ACHN (cell line): Measurements from ENCODE around the gene CUBN.
"Not testable (repeated sequence)": the region's sequence is repeated elsewhere in the genome, so short reads cannot be mapped to it uniquely, and the experiment has no call there.

Experiments
- DNase-seq: peaks from one replicate; pipeline ENCODE4 v3.0.0-alpha.2; 2015
- in situ Hi-C: cut with HindIII; loops from 2 replicates; pipeline ENCODE4 v1.10.0; 2017; ENCODE audit warnings: low sequenced_read_pairs, low pct_ligation_motif_present, low pct_unique_long_range_greater_than_20kb

The CUBN gene

DNA sequence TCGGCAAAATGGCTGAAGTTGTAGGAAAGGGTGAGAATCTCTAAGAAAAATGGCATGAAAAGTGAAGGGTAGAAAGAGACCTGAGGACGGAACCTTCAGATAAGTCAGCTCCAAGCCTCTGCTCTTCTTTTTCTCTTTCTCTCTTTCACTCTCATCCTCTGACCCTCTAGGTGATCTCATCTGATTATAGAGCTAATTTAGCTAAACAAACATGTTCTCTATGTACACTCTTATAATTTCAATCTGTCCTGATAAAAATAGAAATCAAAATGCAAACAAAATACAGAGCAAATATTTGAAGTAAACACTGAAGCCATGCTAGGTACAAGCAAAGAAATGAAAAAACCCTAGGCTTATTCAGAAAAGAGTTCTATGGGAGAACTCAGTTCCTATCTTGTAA is 14.4 kb upstream of the CUBN start:
- in situ Hi-C loops: no loop called here
- no peak for DNase-seq

DNA sequence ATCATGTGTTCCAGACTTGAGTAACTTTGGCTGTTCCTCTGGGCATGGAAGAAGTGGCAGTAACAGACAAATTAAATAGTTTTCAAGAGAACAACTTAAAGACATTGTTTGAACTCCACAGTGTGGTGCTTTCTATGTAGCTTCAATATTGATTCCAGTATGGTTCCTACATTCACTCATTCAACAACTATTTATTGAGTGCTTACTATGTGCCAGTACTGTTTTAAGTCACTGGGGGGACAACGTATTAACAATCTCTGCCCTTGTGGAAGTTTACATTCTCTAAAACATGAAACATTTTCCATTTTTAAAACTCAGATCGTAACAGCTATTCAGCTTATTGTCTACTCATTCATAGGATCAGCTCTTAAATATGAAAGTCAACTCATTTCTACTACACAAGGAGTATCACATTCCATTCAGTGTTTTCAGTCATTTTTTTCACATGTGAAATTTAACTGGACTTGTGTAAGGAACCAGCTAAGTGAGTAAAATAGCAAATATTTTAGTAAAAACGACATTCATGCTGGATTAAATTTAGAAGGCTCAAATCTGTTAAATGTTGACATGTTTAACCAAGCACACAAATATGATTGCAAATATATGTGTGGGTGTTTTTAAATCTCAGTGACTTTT is 13.6 kb upstream of the CUBN start:
- no peak for DNase-seq
- in situ Hi-C loops: no loop called here

DNA sequence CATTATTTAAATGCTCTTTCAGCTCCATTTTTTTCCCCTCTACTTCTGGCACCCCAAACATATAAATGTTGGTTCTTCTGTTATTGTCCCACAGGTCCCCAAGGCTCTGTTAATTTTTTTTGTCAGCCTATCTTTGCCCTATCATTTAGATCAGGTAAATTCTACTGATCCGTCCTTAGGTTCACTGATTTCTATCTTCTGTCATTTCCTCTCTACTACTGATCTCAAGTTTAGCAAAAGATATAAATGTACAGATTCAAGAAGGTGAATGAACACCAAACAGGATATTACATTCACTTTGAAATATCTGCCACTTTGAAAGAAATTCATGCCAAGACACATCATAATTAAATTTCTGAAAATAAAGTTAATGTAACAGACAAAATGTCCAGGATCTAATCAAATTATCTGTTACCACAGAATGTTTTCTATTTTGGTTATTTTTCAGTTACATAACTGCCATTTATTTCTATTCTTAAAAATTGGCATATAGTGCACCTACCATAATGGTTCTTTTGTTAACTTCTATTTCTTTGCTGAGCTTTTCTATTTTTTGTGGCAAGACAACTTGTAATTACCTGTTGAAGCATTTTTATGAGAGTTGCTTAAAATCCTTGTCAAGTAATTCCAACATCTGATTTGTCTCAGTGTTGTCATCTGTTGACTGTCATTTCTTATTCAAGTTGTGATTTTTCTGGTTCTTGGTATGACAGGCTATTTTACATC is 12.1 kb upstream of the CUBN start:
- DNase-seq: no peak
- in situ Hi-C loops: no loop called here

DNA sequence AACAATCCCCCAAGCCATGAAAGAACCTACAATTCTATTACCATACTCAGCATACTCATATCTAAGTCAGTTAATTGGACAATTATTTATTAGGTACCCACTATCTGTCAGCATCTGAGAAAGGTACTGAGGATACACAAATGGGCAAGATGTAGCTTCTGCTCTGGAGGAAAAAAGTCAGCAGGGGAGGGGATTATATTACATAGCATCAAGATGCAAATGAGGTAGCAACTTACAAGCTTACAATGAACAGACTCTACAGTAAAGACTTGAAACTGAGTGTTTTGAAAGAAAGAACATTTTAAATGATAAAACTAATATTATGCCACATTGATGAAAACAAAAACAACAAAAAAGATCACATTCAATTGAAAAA is 10.8 kb upstream of the CUBN start:
- in situ Hi-C loops: no loop called here
- no peak for DNase-seq

DNA sequence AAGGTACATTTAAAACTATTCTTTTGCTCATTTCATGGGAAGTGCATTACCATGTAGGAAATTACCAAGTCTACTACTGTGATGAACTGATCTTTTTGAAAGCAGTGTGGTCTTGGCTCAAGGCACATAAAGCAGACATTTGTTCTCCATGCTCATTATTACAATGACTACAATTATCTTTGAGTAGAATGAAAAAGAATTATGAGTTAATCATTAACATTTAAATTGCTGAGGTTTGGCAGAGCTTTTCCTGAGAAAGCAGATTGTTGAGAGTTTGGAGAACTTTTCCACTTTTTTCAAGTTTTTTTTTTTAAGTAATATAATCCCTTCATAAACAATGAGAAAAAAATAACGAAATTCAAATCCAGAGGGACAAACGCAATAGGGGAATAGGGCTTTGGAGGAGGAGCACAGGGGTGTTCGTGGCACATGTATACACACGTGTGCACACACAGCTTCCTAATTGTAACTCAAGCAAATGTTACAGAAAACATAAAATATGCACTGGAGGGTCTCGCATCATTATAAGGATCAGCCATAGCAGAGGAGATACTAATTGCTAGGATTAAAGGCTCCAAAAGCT is 8.9 kb upstream of the CUBN start:
- in situ Hi-C loops: no loop called here

DNA sequence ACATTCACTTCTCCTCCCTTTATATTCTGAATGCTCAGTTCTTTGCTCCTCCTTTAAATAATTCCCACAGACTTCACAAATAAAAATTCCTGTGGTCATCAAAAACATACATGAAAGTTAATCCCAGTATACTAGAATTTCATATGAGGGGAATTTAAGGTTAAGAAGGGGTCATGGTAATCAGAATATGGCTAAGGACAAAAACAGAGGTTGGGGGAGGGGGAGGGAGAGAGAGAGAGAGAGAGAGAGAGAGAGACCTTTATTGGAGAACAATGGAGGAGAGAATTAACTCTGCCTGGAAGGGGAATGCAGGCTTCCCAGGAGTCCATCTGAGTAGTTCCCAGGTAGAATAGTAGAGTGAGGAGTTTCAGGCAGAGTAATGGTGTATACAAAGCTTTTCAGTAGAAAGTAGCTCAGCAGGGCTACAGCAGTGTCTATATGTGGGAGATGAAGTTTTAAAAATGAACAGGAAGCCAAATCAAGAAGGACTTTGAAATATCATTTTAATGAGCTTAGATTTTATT is 5.2 kb upstream of the CUBN start:
- in situ Hi-C loops: no loop called here
- no peak for DNase-seq

More for the DNA sequence above, 8.9 kb upstream of the CUBN start:
- no peak for DNase-seq

DNA sequence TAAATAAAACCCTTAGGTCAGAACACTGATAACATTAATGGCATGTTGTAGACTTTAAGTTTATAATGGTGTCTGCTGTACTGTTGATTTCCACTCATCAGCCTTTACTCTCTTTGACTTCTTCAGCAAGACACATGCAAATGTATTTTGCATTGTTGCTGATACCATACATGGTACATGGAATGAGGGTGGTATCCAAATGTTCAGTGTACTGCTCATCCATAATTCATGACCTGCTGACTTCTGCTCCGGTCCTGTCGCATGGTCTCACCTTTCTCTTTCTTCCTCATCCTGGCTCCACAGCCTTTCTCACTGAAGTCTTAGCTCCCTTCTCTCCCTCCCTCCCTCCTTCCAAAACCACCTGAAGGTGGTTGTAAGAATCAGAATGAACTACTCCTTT is 4.7 kb upstream of the CUBN start:
- in situ Hi-C loops: no loop called here
- no peak for DNase-seq

DNA sequence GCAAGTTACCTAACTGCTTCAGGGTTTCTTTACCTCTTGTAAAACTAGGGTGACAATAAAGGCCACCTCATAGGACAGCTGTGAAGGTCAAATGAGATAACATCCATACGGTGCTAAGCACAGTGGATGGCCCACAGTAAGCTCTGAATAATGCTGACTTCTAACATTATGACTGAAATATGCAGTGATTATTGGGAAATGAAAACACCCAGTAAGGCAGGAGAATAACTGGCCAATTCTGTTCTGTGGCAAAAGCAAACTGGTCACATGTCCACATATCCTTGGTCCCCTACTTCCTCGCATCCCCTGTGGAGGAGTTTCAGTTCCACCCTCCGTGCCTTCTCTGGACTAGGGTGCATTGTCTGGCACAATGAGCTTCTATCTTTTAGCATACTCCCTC is 1.4 kb downstream of the CUBN start:
- no peak for DNase-seq
- in situ Hi-C loops: no loop called here

DNA sequence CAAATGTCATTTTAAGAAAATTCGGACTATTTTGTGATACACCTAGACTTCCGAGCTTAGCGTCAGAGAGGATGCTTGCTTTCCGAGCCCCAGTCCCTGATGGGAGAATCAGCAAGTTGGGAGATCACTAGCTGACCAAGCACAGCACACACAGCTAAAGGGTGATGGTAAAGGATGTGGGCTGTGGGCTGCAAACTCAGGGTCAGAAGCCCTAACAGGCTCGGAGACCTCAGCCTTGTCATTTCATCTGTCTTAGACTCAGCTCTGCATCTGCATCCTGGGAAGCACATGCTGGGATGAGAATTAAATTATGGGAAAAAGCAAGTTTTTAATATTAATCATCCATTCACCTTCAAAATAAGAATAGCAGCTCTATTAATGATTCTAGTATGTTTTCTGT is 3.3 kb downstream of the CUBN start:
- no peak for DNase-seq

DNA sequence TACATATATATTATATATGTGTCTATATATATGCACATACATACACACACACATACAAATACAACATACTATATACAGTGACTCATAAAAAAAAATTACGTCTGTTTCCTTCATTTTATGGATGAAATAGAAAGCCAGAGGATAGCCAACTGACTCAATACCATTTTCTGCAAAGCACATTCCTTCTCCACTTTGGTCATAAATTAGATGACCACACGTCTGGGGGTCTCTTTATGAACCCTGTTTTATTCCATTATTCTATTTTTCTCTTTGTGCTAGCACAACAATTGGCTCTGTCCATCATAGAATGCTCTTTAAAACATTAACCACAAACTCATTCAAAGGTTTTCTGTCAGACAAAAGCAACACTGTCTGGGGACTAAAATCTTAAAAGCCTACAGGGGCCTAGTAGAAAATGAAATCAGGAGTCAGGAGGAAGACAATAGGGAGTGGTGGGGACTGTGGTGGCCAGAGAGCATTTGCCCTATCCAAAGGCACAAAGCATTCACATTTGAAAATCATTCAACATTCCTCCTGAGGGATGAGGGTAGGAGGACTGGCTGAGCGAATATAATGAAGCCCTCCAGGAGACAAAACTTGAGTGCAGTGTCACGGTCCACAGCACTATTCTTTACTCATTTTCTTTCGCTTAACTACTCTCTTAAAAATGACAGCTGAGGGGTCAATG is 4.3 kb downstream of the CUBN start:
- in situ Hi-C loops: no loop called here
- no peak for DNase-seq

More for the DNA sequence above, 3.3 kb downstream of the CUBN start:
- in situ Hi-C loops: no loop called here

DNA sequence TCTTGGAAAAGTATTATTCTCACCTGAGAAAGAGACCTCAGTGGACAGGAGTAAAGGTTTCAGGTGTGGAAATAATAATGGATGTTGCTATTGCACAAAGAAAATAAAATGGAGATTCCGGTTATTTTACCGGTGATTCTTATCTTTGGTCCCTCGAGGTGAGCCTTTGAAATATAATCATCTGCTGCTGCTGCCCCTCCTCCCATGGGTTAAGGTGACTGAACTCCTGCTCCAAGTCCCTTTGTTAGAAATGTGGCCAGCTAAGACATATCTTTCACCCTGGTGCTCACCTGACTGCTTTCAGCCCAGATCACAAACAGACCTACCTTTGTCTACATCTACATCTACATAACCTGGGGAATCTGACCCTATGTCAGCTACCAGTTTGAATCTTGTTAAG is 5.7 kb downstream of the CUBN start:
- DNase-seq: no peak
- in situ Hi-C loops: no loop called here

DNA sequence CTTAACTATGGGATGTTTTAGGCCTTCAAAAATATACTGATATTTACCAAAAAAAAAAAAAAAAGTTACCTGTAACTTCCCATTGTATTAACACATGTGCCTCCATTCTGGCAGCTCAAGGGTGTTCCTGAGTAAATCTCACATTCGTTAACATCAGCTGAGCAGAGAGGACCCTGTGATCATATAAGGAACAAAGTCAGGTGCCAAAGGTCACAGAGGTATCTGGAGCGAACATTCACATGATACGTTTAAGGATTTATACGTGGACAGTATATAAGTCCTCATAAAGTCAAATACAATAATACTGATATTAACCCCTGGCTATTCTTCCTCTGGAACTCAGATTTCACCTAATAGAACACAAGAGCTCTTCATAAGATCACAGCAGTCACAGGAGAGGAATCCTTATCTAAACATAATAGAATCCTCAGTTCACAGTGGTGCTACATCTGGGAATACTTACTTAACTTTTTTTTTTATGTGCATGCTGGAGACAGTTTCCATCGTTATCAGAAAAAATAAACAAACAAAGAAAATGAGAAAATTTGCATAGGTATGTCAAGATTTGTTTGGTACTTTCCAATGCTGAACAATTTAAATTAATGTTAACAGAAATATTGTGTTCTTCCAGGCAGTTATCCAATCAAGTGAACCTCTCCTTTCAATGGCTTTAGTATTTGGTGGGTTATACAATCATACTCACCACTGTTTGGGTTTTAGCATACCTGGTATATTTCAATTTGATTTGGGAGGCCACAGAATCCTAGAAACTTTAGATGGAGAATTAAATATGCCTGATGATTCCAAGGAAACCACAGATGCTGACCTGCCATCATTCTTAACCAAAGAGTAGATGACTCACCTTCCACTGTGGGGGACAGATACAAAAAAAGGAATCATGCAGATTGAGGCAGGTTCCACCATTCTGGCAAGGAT is 6.6 kb downstream of the CUBN start:
- in situ Hi-C loops: no loop called here
- DNase-seq: no peak

DNA sequence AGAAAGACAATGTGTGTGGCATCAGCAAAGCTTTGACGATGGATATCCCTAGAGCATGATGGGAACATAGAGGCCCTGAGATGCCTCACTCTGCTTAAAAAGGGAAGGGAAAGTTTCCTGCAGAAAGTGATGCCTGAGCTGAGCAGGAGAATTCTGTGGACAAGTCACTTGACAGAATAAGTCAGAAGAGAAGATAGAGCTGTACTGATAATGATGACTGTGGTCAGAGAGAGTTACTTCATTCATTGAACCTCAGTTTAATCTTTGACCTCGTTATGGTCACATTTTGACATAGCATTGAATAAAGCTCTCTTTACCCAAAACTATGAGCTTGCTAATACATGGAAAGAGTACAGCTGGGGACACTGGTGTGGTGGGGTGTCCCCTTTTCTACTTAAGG is 7.6 kb downstream of the CUBN start:
- in situ Hi-C loops: no loop called here

DNA sequence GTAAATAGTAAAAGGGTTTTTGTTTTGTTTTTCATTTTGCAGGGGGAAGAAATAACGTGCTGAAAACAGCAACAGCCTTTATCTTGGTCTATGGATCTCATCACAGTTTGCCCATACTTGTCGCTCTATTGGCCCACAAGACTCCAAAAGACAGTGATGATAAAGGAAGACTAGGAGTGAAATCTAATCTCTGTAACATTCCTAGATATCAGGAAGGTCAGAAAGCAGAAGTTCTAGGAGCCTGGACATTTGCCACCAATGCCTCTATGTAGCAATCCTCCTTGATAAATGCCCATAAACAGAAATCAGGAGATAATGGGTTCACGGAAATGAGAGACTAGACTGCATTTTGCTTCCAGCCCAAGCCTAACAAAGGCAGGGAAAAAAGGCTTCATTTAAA is 8.9 kb downstream of the CUBN start:
- in situ Hi-C loops: no loop called here
- no peak for DNase-seq

More for the DNA sequence above, 7.6 kb downstream of the CUBN start:
- DNase-seq: no peak

DNA sequence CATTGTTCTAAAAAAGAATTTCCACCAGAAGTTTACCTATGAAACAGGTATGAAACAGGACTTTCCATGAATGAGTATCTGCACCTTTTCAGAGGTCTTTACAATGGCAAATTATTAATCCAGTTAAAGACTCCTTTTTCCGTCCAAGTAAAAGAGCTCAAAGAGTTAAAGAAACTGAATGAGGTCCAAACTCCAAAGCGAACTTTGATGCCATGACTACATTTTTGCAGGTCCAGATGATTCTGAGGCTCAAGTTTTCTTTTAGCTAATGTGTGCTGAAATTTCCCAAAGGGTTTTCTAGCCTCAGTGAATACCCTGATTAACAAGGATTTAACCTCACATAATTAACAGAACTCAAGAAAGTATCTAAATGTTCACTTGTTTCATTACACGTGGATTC is 9.8 kb downstream of the CUBN start:
- in situ Hi-C loops: no loop called here
- no peak for DNase-seq

DNA sequence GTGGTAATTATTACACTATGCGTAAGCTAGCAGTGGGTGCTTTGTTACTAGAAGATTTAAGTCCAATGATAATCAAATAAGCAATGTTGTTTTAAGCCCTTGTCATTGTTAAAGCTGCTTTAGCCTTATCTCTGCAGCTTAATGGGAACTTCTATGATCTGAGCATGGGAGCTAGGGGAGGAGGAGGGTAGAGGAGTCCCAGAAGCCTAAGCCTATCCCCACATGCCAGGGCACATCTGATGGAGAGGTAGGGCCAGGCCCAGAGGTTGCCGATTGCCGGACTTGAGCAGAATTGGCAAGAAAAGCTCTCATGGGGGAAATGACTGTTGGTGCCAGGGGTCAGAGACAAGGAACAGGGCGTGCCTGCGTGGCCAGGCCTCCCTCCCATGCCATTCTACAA is 13.4 kb downstream of the CUBN start:
- DNase-seq: no peak
- in situ Hi-C loops: no loop called here

DNA sequence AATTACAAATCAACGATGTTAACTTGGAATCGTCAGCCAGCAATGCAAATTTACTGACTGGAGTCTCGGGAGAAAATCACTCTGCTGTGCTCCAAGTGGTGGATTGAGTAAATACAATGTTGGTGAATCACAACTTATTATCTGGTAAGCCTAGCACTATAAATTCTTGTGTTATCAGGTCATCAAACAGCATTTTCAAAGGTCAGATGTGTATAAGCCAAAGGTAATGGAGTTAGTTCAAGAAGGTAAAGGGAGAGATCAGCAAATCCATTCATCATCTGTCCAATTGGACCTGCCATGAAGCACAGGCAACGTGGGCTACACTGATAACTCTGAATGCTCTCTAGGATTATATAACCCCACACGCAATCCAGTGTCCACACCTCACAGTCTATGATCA is 13.9 kb downstream of the CUBN start:
- DNase-seq: peak; percentile 75
- in situ Hi-C loops: no loop called here

DNA sequence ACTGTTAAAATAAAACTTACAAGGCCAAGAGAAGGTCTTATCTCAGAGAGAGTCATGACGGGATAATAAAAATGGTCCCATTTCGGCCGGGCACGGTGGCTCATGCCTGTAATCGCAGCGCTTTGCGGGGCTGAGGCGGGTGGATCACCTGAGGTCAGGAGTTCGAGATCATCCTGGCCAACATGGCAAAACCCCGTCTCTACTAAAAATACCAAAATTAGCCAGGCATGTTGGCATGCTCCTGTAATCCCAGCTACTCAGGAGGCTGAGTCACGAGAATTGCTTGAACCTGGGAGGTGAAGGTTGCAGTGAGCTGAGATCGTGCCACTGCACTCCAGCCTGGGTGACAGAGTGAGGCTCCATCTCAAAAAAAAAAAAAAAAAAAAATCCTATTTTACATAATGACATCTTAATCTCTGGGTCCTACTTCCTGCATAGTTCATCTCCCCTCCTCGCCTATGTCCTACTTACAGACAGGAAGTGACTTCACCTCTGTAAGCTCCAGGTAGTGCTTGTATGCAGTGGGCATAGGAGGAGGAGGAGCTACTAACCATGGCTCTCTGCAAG is 14.7 kb downstream of the CUBN start:
- peak; percentile 50 for DNase-seq
- in situ Hi-C loops: not testable (repeated sequence)
